HG03045 (cell line): ENCODE results near the gene SCAF11.

Source experiments
- ATAC-seq: cut with Tn5 transposase; IDR thresholded peaks from one replicate; pipeline ENCODE4 v1.9.1; 2021; ENCODE audit warnings: mild to moderate bottlenecking, moderate library complexity; ENCODE audit not compliant: unreplicated experiment

Gene SCAF11

DNA sequence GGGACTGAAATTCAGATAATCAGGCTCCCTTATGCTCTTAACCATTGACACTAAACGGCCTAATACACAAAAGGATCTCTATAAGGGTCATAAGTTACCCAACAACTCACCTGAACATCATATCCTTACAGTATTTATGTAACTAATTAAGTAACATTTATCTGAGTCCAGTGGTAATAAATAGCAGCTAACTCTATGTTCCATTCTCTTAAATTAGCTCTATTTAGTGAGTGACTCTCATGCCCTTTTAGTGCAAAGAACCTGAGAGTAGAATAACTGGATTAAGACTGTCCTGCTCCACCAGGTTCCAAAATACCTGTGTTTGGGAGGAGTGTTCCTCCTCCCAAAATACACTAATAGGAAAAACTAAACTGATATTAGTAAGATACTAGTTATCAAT is 9.8 kb downstream of the SCAF11 start:
- ATAC-seq = no peak

DNA sequence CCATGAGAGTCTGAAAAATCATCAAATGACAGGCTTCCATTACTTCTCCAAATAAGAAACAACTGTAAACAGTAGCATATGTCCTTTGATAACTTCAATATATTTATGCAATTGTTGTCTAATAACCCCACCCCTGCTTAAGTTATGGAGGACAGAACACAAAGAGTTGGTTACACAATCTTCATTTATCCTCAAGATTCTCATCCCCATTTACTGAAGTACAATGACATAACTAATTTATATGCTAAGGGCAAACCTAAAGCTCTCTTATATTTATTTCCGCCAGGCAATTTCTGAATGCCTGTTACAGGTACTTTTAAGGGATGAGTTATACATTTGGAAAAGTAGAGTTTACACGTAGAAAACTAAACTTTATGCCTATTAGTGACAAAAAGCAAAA is 12.3 kb downstream of the SCAF11 start:
- ATAC-seq = no peak

- no peak for ATAC-seq
These were observed 12.8 kb downstream of the SCAF11 start for GRCh38 chr12:45977620-45978019.

DNA sequence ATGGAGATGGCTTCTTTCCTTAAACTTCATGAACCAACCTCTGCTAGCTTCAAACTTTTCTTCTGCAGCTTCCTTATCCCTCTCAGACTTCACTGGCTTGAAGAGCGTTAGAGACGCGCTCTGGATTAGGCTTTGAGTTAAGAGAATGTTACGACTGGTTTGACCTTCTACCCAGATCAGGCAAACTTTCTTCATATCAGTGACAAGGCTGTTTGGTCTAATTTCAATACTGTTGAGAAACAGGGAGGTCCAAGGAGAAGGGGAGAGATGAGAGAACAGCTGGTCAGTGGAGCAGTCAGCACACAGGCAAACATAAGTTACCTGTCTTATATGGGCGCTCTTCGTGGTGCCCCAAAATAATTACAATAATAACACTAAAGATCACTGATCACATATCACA is 14.9 kb downstream of the SCAF11 start:
- no peak for ATAC-seq

DNA sequence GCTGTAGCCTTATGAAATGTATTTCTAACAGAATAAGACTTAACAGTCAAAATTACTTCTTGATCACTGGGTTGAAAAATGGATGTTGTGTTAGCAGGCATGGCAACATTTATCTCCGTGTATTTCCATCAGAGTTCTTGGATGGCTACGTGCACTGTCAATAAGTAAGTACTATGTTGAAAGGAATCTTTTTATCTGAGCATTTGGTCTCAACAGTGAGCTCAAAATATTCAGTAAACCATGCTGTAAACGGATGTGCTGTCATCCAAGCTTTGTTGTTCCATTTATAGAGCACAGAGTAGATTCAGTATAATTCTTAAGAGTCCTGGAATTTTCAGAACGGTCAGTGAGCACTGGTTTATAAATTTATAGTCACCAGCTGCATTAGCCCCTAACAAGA is 15.5 kb downstream of the SCAF11 start:
- ATAC-seq = no peak

- ATAC-seq = no peak
These were observed 16.1 kb downstream of the SCAF11 start for GRCh38 chr12:45974171-45974719.

GRCh38 chr12:45973526-45973925 is 16.8 kb downstream of the SCAF11 start:
- ATAC-seq = no peak

DNA sequence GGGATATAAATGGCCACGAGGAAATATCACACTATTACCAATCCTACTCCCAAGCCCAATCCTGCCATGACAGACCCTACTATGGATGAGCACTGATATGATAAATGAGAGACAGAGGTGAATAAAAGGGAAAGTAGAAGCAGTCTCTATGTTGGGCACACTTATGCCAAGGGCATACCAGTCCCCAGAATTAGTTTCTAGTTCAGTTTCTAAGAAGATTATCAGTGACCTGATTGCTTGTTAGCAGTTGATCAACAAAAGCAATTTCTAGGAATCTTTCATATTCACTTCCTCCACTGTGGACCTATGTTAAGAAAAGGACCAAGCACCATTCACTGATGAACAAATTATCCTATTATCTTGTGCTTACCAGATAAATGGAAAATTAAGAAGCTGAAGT is 20.0 kb downstream of the SCAF11 start:
- ATAC-seq = no peak

- no peak for ATAC-seq
These were observed 21.3 kb downstream of the SCAF11 start for GRCh38 chr12:45969084-45969483.

GRCh38 chr12:45966486-45966885 is 23.9 kb downstream of the SCAF11 start:
- no peak for ATAC-seq

DNA sequence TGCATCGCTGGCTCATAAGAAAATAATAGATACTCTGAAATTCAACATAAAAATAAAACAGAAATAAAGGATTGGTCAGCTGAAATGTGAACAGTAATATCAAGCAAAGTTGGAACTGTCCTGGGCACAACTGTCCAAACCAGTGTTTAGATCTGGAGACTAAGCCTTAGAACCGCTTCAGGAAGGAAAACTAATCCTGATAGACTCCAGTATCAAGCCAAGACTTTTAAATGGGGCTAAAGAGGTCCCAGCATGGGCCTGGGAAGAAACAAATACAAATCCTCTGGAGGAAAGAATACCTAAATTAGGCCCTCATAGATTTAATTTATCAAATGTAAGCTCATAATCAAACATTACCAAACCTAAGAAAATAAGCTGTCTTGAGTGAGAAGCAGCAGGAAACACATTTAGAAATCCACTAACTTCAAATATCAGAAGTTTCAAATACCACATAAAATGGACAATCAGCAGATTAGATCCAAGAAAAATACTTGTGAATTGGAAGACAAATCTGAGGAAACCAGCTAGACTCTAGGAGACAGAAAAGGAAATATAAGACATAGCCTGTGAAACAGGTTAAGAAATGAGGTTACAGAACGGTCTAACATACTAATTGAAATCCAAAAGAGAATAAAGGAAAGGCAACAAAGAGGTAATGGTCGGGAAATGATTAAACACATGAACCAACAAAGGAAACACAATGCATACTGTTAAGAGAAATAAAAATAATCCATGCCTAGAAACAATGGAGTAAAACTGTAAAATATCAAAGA is 27.6 kb downstream of the SCAF11 start:
- ATAC-seq = no peak

DNA sequence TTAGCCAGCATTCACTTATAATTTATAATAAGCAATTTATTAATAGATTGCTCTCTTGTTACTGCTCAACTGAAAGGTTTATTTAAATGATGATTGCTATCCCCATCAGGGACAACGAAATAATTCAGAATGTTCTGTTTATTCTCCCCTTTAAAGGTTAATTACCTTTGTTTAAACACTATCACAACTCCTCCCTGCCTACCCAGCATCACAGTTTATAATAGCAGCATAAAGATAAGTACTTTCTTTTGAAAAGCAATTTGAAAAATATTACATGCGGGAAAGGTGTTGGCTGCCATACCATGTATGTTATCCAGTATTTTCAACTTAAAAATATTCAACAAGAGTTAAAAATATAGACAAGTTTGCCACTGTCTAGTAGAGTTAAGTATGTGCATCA is 30.6 kb downstream of the SCAF11 start:
- ATAC-seq = no peak

DNA sequence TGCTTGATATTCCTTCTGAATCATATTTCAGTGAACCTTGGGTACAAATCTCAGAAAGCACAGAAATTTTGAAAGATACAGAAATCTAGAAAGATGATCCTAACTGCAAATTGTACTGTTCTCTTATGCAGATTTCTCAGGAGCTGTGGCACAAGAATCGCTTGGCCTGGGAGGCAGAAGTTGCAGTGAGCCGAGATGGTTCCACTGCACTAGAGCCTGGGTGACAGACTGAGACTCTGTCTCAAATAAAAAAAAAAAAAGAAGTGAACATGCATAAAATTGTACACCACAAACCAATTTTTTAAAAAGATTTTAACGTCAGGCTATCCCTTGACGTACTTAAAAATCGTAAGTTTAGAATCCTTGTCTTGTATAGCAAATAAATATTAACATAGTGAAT is 31.3 kb downstream of the SCAF11 start:
- ATAC-seq = no peak

DNA sequence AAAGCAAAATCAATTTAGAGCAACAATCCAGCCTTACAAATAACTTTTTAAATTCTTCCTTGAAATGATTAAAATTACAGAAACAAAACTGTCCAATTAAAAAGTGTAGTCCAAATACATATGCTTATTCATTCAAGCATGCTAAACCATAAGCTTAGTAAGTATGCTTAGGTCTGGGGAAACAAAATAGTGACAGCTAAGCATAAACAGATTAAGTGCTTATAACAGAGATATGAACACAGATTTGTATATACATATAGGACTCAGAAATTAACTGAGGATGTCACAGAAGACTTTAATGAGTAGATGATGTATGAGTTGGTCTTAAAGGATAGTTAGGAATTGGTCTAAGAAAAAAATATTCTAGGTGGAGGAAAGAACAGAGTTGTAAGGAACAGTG is 41.8 kb downstream of the SCAF11 start:
- ATAC-seq = no peak

- ATAC-seq = no peak
These were observed 43.9 kb downstream of the SCAF11 start for GRCh38 chr12:45946435-45946834.

DNA sequence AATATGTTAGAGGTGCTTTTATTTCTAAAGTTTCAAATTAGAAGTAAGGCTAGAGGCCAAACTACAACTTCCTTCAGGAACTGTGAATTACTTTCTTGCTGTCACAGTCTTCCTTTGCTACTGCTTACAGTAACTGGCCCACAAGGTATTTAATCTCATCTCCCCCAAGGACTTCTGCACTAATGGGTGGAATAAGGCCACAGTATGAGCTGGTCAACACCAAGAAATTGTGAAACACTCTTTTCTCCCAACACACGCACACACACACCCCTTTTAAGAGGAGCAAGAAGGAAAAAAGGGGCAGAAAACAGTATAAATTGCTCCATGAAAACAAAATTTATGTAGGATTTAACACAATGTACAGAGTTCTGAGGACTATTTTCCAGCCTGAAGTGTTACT is 45.6 kb downstream of the SCAF11 start:
- no peak for ATAC-seq

DNA sequence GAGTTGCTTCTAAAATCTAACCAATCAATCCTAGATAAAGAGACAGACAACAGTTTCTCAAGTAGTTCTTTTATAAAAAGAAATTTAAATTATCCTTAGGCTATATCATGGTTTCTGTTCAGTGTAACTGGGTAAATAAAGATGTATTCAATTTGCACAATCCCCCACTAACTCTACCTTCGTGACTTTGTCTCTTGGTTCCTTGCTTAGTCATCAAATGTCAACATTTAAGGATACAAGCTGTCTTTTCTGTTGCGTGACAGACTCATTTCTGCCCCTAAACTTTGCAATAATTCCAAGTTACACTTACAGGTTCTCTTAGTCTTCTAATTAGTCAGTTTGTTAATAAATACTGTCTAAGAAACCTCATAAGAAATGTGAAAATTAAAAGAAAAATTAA is 50.6 kb downstream of the SCAF11 start:
- ATAC-seq = no peak

- no peak for ATAC-seq
These were observed 51.8 kb downstream of the SCAF11 start for GRCh38 chr12:45938566-45938965.

DNA sequence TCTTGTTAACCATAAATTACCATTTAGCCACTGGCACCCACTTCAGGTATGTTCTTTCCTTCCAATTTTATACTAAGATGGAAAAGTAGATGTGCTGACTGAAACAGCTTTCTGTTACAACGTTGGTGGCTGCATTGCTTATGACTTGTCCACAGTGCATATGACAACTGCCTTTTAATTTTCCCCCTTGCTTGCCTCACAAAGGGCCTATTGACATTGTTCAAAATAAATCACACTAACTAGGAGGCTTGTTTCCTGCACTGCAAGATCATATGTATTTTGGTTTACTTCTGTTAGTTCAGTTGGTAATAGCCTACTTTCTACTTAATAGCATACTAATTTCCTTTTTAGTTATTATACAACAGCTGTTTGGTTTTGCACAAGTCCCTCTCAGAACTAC is 55.4 kb downstream of the SCAF11 start:
- ATAC-seq = no peak

DNA sequence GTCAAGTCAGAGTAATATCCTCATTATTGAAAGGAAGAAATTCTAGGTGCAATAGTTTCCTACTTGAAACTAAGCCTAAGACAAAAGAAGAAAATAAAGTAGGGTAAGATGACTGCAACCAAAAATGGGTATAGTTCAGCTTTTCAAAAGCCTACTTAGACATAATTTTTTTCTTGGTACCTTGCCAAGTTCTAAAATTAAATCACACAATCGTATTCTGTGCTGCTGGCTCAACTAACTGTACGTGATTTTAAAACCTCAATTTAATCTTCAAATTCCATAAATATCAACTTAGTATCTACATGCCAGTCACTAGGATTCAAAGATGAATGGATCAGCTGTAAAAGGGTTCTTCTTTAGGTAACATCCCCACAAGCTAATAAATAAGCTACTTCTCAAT is 56.9 kb downstream of the SCAF11 start:
- ATAC-seq = no peak

DNA sequence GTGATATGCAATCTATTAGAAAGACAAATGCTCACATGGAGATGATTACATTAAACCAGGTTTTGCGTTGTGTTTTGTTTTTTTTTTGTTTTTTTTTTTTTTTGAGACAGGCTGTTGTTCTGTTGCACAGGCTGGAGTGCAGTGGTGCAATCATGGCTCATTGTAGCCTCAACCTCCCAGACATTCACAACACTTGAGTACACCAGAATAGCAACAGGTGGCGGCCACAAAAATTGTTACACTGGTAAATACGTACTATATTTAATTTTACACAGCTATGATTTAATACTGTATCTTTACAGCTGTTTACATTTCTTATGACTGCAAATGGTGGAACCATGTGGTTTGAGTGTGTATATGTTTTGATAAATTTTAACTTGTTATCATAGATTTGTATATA is 60.0 kb downstream of the SCAF11 start:
- ATAC-seq = no peak

GRCh38 chr12:45928309-45928708 is 62.1 kb downstream of the SCAF11 start:
- no peak for ATAC-seq

DNA sequence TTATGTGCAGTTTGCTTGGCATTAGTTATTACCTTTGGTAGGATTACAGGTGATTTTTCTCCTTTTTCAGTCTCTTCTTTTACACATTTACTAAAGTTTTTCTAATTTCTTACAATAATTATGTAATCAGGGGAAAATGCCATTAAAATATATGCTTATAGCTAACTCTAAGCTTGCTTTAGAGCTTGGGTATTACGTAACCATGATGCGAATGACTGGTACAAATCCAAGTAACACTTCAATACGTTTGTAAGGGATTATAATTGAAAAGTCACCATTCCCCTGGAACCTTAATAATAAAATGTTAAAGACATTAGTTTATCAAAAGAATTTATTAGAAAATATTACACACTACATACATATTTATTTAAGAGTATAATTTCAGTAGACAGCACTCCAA is 71.6 kb downstream of the SCAF11 start:
- no peak for ATAC-seq
